IMR-90 (cell line): Measurements from ENCODE around the gene ANXA2. TPM values are rescaled to one million over a fixed set of nuclear protein-coding genes. Genes with fewer than 3 reads are reported as not detected.

Experiments used
- ATAC-seq: fragments of 200-7000 bp; cut with Tn5 transposase; 2 replicates; pipeline ENCODE4 v1.9.1; 2020; ENCODE audit warnings: low read depth, mild to moderate bottlenecking, moderate library complexity
- BruUV-seq: library from RNA; stranded (reverse); fragments of 400-500 nt; replicated peaks from 2 replicates; lab custom pipeline; 2021; lab: Mats Ljungman, UMichigan
- CTCF ChIA-PET: fragments of 300-600 bp; formaldehyde crosslinking; extraction: SDS; loops from one replicate; lab custom pipeline; 2021; ENCODE audit warnings: antibody characterized with exemption; lab: Yijun Ruan, JAX
- POLR2A ChIA-PET: fragments of 300-600 bp; sonication (Branson Sonifier 250); formaldehyde crosslinking; loops from one replicate; lab custom pipeline; 2022; ENCODE audit warnings: antibody characterized with exemption; ENCODE audit not compliant: unreplicated experiment; lab: Charles Lee
- DNase-seq: peaks from one replicate; pipeline ENCODE4 v3.0.0; 2013
- H2AFZ ChIP-seq: replicated peaks from 2 replicates; pipeline ENCODE3; 2013; ENCODE audit warnings: low read length, mild to moderate bottlenecking; ENCODE audit not compliant: poor library complexity
- H2AK5ac ChIP-seq: 2 replicates; pipeline ENCODE4 v1.6.1; 2013; ENCODE audit warnings: low read depth, low read length, inconsistent platforms
- H2AK9ac ChIP-seq: replicated peaks from 2 replicates; pipeline ENCODE3; 2013; ENCODE audit warnings: mild to moderate bottlenecking, low read depth, low read length, moderate library complexity; ENCODE audit not compliant: poor library complexity
- H2BK120ac ChIP-seq: 2 replicates; pipeline ENCODE4 v1.6.1; 2013; ENCODE audit warnings: low read depth, low read length, inconsistent platforms
- H2BK15ac ChIP-seq: 3 replicates; pipeline ENCODE4 v1.6.1; 2013; ENCODE audit warnings: low read depth, low read length, inconsistent platforms
- H2BK20ac ChIP-seq: 2 replicates; pipeline ENCODE4 v1.6.1; 2013; ENCODE audit warnings: low read depth, mild to moderate bottlenecking, inconsistent platforms, low read length, moderate library complexity
- H2BK5ac ChIP-seq: 2 replicates; pipeline ENCODE4 v1.6.1; 2013; ENCODE audit warnings: mild to moderate bottlenecking, low read depth, low read length, inconsistent platforms; ENCODE audit not compliant: poor library complexity, severe bottlenecking
- H3K14ac ChIP-seq: replicated peaks from 2 replicates; pipeline ENCODE4 v1.6.1; 2013; ENCODE audit warnings: low read depth, low read length, inconsistent platforms
- H3K18ac ChIP-seq: 2 replicates; pipeline ENCODE4 v1.6.1; 2013; ENCODE audit warnings: low read depth, low read length, control low read depth
- H3K23ac ChIP-seq: 2 replicates; pipeline ENCODE4 v1.6.1; 2013; ENCODE audit warnings: low read depth, low read length, inconsistent platforms
- H3K27ac ChIP-seq: 2 replicates; pipeline ENCODE4 v1.5.1; 2013; ENCODE audit warnings: mild to moderate bottlenecking, control low read depth, low read length; ENCODE audit not compliant: insufficient read depth
- H3K27me3 ChIP-seq: 2 replicates; pipeline ENCODE4 v1.6.1; 2013; ENCODE audit warnings: low read length; ENCODE audit not compliant: control insufficient read depth, insufficient read depth
- H3K36me3 ChIP-seq: 2 replicates; pipeline ENCODE4 v1.6.1; 2013; ENCODE audit warnings: low read length, mixed read lengths; ENCODE audit not compliant: control insufficient read depth, insufficient read depth
- H3K4ac ChIP-seq: 2 replicates; pipeline ENCODE4 v1.6.1; 2013; ENCODE audit warnings: low read depth, low read length, inconsistent platforms
- H3K4me1 ChIP-seq: 2 replicates; pipeline ENCODE4 v1.6.1; 2013; ENCODE audit warnings: low read length, mixed read lengths; ENCODE audit not compliant: control insufficient read depth, insufficient read depth
- H3K4me2 ChIP-seq: 2 replicates; pipeline ENCODE4 v1.6.1; 2013; ENCODE audit warnings: low read depth, mild to moderate bottlenecking, control low read depth, low read length, moderate library complexity
- H3K4me3 ChIP-seq: 2 replicates; pipeline ENCODE4 v1.5.1; 2013; ENCODE audit warnings: low read depth, mild to moderate bottlenecking, control low read depth, low read length, moderate library complexity; ENCODE audit not compliant: insufficient read depth
- H3K56ac ChIP-seq: 2 replicates; pipeline ENCODE4 v1.6.1; 2013; ENCODE audit warnings: low read length, inconsistent platforms; ENCODE audit not compliant: insufficient read depth; ENCODE audit errors: extremely low read depth
- H3K79me1 ChIP-seq, 2 experiments: 2 replicates each; pipeline ENCODE4 v1.6.1; 2013; ENCODE audit warnings: low read length in 2 of 2, inconsistent platforms in 1 of 2, low read depth in 1 of 2
- H3K9ac ChIP-seq: 2 replicates; pipeline ENCODE4 v1.6.1; 2013; ENCODE audit warnings: low read depth, low read length, control low read depth
- H3K9me1 ChIP-seq: 2 replicates; pipeline ENCODE4 v1.6.1; 2013; ENCODE audit warnings: low read length, inconsistent platforms; ENCODE audit not compliant: insufficient read depth
- H3K9me3 ChIP-seq: 2 replicates; pipeline ENCODE4 v1.6.1; 2013; ENCODE audit warnings: low read length; ENCODE audit not compliant: control insufficient read depth, insufficient read depth
- H4K20me1 ChIP-seq: 2 replicates; pipeline ENCODE4 v1.6.1; 2013; ENCODE audit warnings: low read length, inconsistent platforms; ENCODE audit not compliant: insufficient read depth
- H4K5ac ChIP-seq: 2 replicates; pipeline ENCODE4 v1.6.1; 2013; ENCODE audit warnings: mild to moderate bottlenecking, low read depth, low read length, control low read depth
- H4K8ac ChIP-seq, 2 experiments: 2 replicates each; pipeline ENCODE4 v1.6.1; 2013; ENCODE audit warnings: low read depth in 2 of 2, low read length in 2 of 2, control low read depth in 1 of 2, inconsistent platforms in 1 of 2
- H4K91ac ChIP-seq: 2 replicates; pipeline ENCODE4 v1.6.1; 2013; ENCODE audit warnings: low read depth, low read length, inconsistent platforms; ENCODE audit not compliant: insufficient read depth
- BHLHE40 ChIP-seq: fragments of 150-350 bp; IDR thresholded peaks from 2 replicates; pipeline ENCODE4 v1.6.1; 2016; ENCODE audit warnings: mild to moderate bottlenecking, low read depth, low read length
- CEBPB ChIP-seq: IDR thresholded peaks from 2 replicates; pipeline ENCODE4 v1.6.1; 2012; ENCODE audit warnings: low read depth, low read length, improper control_type of control experiment
- MAZ ChIP-seq: IDR thresholded peaks from 2 replicates; pipeline ENCODE4 v1.6.1; 2012; ENCODE audit warnings: low read depth, mild to moderate bottlenecking, low read length, improper control_type of control experiment, moderate library complexity, borderline replicate concordance
- POLR2A ChIP-seq: IDR thresholded peaks from 2 replicates; pipeline ENCODE4 v1.6.1; 2012; ENCODE audit warnings: mild to moderate bottlenecking, low read depth, low read length
- RAD21 ChIP-seq: IDR thresholded peaks from 2 replicates; pipeline ENCODE4 v1.6.1; 2012; ENCODE audit warnings: low read length, improper control_type of control experiment
- SMC3 ChIP-seq: fragments of 150-350 bp; IDR thresholded peaks from 2 replicates; pipeline ENCODE4 v1.6.1; 2016; ENCODE audit warnings: low read depth, mild to moderate bottlenecking, antibody characterized with exemption, low read length, moderate library complexity
- WGBS, 2 experiments: methylation state at CpG; one replicate each; pipeline versions ENCODE4 v1.1.5 to v1.1.7; 2013; ENCODE audit warnings: missing lambda C conversion rate in 2 of 2; ENCODE audit not compliant: insufficient read length in 1 of 2; ENCODE audit errors: extremely low coverage in 2 of 2; 5-methylcytosine and 5-hydroxymethylcytosine counted together
- dilution Hi-C: fragments of 300-500 bp; cut with HindIII; formaldehyde crosslinking; loops from one replicate; pipeline ENCODE4 v1.14.3; 2018; ENCODE audit warnings: low sequenced_read_pairs; ENCODE audit not compliant: unreplicated experiment
- in situ Hi-C: fragments of 300-500 bp; cut with MboI; formaldehyde crosslinking; loops from 3 replicates; pipeline ENCODE4 v1.14.3; 2019; ENCODE audit warnings: low sequenced_read_pairs, inconsistent platforms, mixed read lengths
- intact Hi-C: fragments of 100-400 bp; cut with micrococcal nuclease; formaldehyde crosslinking; loops from 2 replicates; pipeline ENCODE4 v1.10.0; 2022
- polyA plus RNA-seq, 3 experiments: library from polyadenylated mRNA; depleted of rRNA; stranded (reverse); fragments of >200 nt; gene quantifications; 2 replicates each; pipeline ENCODE4 v1.2.3, GENCODE V29; 2012; ENCODE audit warnings: low replicate concordance in 1 of 3
- total RNA-seq: library from RNA; depleted of rRNA; stranded (reverse); fragments of >200 nt; gene quantifications from 2 replicates; pipeline ENCODE4 v1.2.3, GENCODE V29; 2012
- TF ChIP-seq, protein P1 (sequence below): conservative IDR thresholded peaks from 2 replicates; pipeline ENCODE4 v1.5.1; 2012; ENCODE audit warnings: mild to moderate bottlenecking, low read depth, low read length, improper control_type of control experiment

The ANXA2 gene
- total and polyA plus RNA-seq, 2 of the 4 experiments (the other 2 are of a cell fraction): 7,454 to 8,412 TPM

DNA sequence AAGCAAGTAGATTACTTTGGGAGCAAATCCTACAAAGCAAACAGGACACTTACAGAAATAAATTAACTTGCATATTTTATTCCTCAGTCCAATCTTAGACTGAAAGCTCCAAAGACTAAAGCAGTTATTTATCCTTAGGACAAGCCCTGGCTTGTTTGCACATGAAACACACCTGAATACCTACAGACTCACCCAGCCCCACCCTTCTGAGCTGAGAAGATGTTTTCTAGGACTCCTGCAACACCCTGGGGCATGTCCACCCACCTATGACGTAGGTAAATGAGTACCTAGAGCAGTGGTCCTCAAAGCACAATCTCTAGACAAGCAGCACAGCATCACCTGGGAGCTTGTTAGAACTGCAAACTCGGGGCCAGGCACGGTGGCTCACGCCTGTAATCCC is 80.8 kb downstream of the ANXA2 start:
- ATAC-seq: no peak
- no peak overlapping the region for H3K14ac ChIP-seq
- TF ChIP-seq MAZ: no peak
- TF ChIP-seq BHLHE40: no peak
- TF ChIP-seq, protein P1, sequence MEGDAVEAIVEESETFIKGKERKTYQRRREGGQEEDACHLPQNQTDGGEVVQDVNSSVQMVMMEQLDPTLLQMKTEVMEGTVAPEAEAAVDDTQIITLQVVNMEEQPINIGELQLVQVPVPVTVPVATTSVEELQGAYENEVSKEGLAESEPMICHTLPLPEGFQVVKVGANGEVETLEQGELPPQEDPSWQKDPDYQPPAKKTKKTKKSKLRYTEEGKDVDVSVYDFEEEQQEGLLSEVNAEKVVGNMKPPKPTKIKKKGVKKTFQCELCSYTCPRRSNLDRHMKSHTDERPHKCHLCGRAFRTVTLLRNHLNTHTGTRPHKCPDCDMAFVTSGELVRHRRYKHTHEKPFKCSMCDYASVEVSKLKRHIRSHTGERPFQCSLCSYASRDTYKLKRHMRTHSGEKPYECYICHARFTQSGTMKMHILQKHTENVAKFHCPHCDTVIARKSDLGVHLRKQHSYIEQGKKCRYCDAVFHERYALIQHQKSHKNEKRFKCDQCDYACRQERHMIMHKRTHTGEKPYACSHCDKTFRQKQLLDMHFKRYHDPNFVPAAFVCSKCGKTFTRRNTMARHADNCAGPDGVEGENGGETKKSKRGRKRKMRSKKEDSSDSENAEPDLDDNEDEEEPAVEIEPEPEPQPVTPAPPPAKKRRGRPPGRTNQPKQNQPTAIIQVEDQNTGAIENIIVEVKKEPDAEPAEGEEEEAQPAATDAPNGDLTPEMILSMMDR: no peak
- TF ChIP-seq CEBPB: no peak
- no peak for TF ChIP-seq SMC3
- TF ChIP-seq RAD21: no peak
- no peak for TF ChIP-seq POLR2A
- H4K91ac ChIP-seq: no peak overlapping the region
- no peaks in the 10 kb centered on the region for H4K20me1 ChIP-seq
- no peak for DNase-seq
- H3K9me3 ChIP-seq: no peaks in the 10 kb centered on the region
- H3K4me1 ChIP-seq: no peaks in the 10 kb centered on the region
- H3K4ac ChIP-seq: no peak overlapping the region
- H4K8ac ChIP-seq: no peak overlapping the region
- H3K4me2 ChIP-seq: no peak overlapping the region
- no peak overlapping the region for H2BK20ac ChIP-seq
- H2AK9ac ChIP-seq: no peak overlapping the region
- no TSS peak for BruUV-seq
- dilution Hi-C loops (no loop called here), intact Hi-C loops (no loop called here), in situ Hi-C loops (no loop called here)
- H2BK15ac ChIP-seq: no peak overlapping the region
- ChIA-PET POLR2A (no interaction called here), CTCF (interaction anchor here (1.2 kb wide), 1 partner anchor 10 kb away, joined by 3 read pairs; no protein-coding TSS in a partner anchor)
- H3K36me3 ChIP-seq: no peaks in the 10 kb centered on the region
- no peaks in the 10 kb centered on the region for H3K79me1 ChIP-seq
- H3K23ac ChIP-seq: no peak overlapping the region
- no peak overlapping the region for H3K27ac ChIP-seq
- H2BK120ac ChIP-seq: no peak overlapping the region
- no peak overlapping the region for H2AFZ ChIP-seq
- no peak overlapping the region for H4K5ac ChIP-seq
- no CpG with 5 or more reads among the region's 4 CpGs for WGBS, 2 experiments
- no peak overlapping the region for H3K4me3 ChIP-seq
- H3K9me1 ChIP-seq: no peaks in the 10 kb centered on the region
- no peak overlapping the region for H3K18ac ChIP-seq
- no peak overlapping the region for H3K9ac ChIP-seq
- no peak overlapping the region for H2BK5ac ChIP-seq
- peaks cover 34% of the 10 kb centered on the region for H3K27me3 ChIP-seq
- H2AK5ac ChIP-seq: no peak overlapping the region
- H3K56ac ChIP-seq: no peak overlapping the region
